ENCODE data around the gene EIF3A.
A peak's percentile ranks its signal among the peaks of the same experiment; 100 is the strongest.

The EIF3A gene

GRCh38 chr10:119042169-119042568, 38.4 kb downstream of the EIF3A start:
- no peak for TF ChIP-seq CTCF (IDR thresholded peaks at IDR 0.05; ENCODE audit: control insufficient read depth, extremely low read depth, insufficient read depth)
- DNase-seq (ENCODE audit: low read depth): no peak
- no peak overlapping the region for H3K4me3 ChIP-seq (ENCODE audit: low read depth, low read length)

GRCh38 chr10:119041326-119041725, 39.3 kb downstream of the EIF3A start:
- no peak overlapping the region for H3K4me3 ChIP-seq (ENCODE audit: low read depth, low read length)
- DNase-seq (ENCODE audit: low read depth): no peak
- no peak for TF ChIP-seq CTCF (IDR thresholded peaks at IDR 0.05; ENCODE audit: control insufficient read depth, extremely low read depth, insufficient read depth)

- DNase-seq (ENCODE audit: low read depth): no peak
- TF ChIP-seq CTCF (IDR thresholded peaks at IDR 0.05; ENCODE audit: control insufficient read depth, extremely low read depth, insufficient read depth): no peak
- H3K4me3 ChIP-seq (ENCODE audit: low read depth, low read length): no peak overlapping the region
These were observed 41.5 kb downstream of the EIF3A start for GRCh38 chr10:119039161-119039560.

GRCh38 chr10:119031496-119032059, 49.0 kb downstream of the EIF3A start:
- TF ChIP-seq CTCF (IDR thresholded peaks at IDR 0.05; ENCODE audit: control insufficient read depth, extremely low read depth, insufficient read depth): no peak
- no peak for DNase-seq (ENCODE audit: low read depth)
- H3K4me3 ChIP-seq (ENCODE audit: low read depth, low read length): no peak overlapping the region

- H3K4me3 ChIP-seq (ENCODE audit: low read depth, low read length): no peak overlapping the region
- TF ChIP-seq CTCF (IDR thresholded peaks at IDR 0.05; ENCODE audit: control insufficient read depth, extremely low read depth, insufficient read depth): peak; percentile 22; the same call in 1 of the 2 replicates
- no peak for DNase-seq (ENCODE audit: low read depth)
These were observed 50.0 kb downstream of the EIF3A start for GRCh38 chr10:119030421-119031250.

GRCh38 chr10:119029613-119030420, 50.8 kb downstream of the EIF3A start, which contains the start of gene NANOS1:
Gene NANOS1 (plus strand): TSS chr10:119029714. CDS start chr10:119029802, 88 bp downstream.
- no peak for DNase-seq (ENCODE audit: low read depth)
- peak within 1 kb of the TSS; percentile 33 for H3K4me3 ChIP-seq (ENCODE audit: low read depth, low read length)
- no peak for TF ChIP-seq CTCF (IDR thresholded peaks at IDR 0.05; ENCODE audit: control insufficient read depth, extremely low read depth, insufficient read depth)

Data from LNCaP clone FGC (cell line).